ENCODE data around the gene ELP2. TPM values are rescaled to one million over a fixed set of nuclear protein-coding genes. Genes with fewer than 3 reads are reported as not detected.

Gene ELP2
- total RNA-seq, 3 donors from 2014 or later (not counting 1 experiment from before 2014, with no cell fraction given), result 119 to 135 (median 129) TPM

- intact Hi-C loops (cut with micrococcal nuclease), result no loop called here
- H3K27ac Mint-ChIP-seq, result no peak overlapping the region
- TF ChIP-seq CTCF (IDR thresholded peaks at IDR 0.05), result no peak
- Histone ChIP-seq H3K27me3 (ENCODE audit: control insufficient read depth, insufficient read depth, low read length) (no peaks in the 10 kb centered on the region), H3K27ac (ENCODE audit: low read length) (no peak overlapping the region), H3K36me3 (ENCODE audit: control insufficient read depth, insufficient read depth, low read length) (peaks cover 34% of the 10 kb centered on the region), H3K4me1 (ENCODE audit: control insufficient read depth, insufficient read depth, low read length) (no peaks in the 10 kb centered on the region), H3K9me3 (ENCODE audit: control insufficient read depth, insufficient read depth, low read length) (no peaks in the 10 kb centered on the region), H3K4me3 (ENCODE audit: low read length) (no peak overlapping the region)
- DNase-seq (no peak), ATAC-seq (no peak)
- no peaks in the 10 kb centered on the region for H3K27me3 Mint-ChIP-seq (ENCODE audit: low read depth in 2 of 2)
- peaks cover 13% of the 10 kb centered on the region for H3K36me3 Mint-ChIP-seq
- no peaks in the 10 kb centered on the region for H3K4me1 Mint-ChIP-seq
- no peaks in the 10 kb centered on the region for H3K9me3 Mint-ChIP-seq
- 100% methylated on average over 1 of the region's 5 CpGs for WGBS (ENCODE audit: insufficient coverage)
- H3K4me3 Mint-ChIP-seq, result no peak overlapping the region
Observed at GRCh38 chr18:36108601-36109000, 21.1 kb upstream of the ELP2 start.

- intact Hi-C loops (cut with micrococcal nuclease), result no loop called here
- no peak for TF ChIP-seq CTCF (IDR thresholded peaks at IDR 0.05)
- H3K9me3 Mint-ChIP-seq, result no peaks in the 10 kb centered on the region
- H3K4me3 Mint-ChIP-seq, result no peak overlapping the region
- H3K27ac Mint-ChIP-seq, result no peak overlapping the region
- DNase-seq (no peak), ATAC-seq (no peak)
- Histone ChIP-seq H3K27ac (ENCODE audit: low read length) (no peak overlapping the region), H3K27me3 (ENCODE audit: control insufficient read depth, insufficient read depth, low read length) (no peaks in the 10 kb centered on the region), H3K4me3 (ENCODE audit: low read length) (no peak overlapping the region), H3K9me3 (ENCODE audit: control insufficient read depth, insufficient read depth, low read length) (no peaks in the 10 kb centered on the region), H3K36me3 (ENCODE audit: control insufficient read depth, insufficient read depth, low read length) (peaks cover 40% of the 10 kb centered on the region), H3K4me1 (ENCODE audit: control insufficient read depth, insufficient read depth, low read length) (no peaks in the 10 kb centered on the region)
- no peaks in the 10 kb centered on the region for H3K4me1 Mint-ChIP-seq
- no CpG with 5 or more reads among the region's 1 CpG for WGBS (ENCODE audit: insufficient coverage)
- H3K27me3 Mint-ChIP-seq (ENCODE audit: low read depth in 2 of 2), result no peaks in the 10 kb centered on the region
- peaks cover 20% of the 10 kb centered on the region for H3K36me3 Mint-ChIP-seq
Observed at GRCh38 chr18:36109737-36110136, 20.0 kb upstream of the ELP2 start.

- H3K4me1 Mint-ChIP-seq, result no peaks in the 10 kb centered on the region
- Histone ChIP-seq H3K36me3 (ENCODE audit: control insufficient read depth, insufficient read depth, low read length) (peaks cover 53% of the 10 kb centered on the region), H3K27ac (ENCODE audit: low read length) (no peak overlapping the region), H3K4me3 (ENCODE audit: low read length) (no peak overlapping the region), H3K27me3 (ENCODE audit: control insufficient read depth, insufficient read depth, low read length) (no peaks in the 10 kb centered on the region), H3K4me1 (ENCODE audit: control insufficient read depth, insufficient read depth, low read length) (no peaks in the 10 kb centered on the region), H3K9me3 (ENCODE audit: control insufficient read depth, insufficient read depth, low read length) (no peaks in the 10 kb centered on the region)
- no peak for TF ChIP-seq CTCF (IDR thresholded peaks at IDR 0.05)
- no peak overlapping the region for H3K4me3 Mint-ChIP-seq
- intact Hi-C loops (cut with micrococcal nuclease), result no loop called here
- H3K27me3 Mint-ChIP-seq (ENCODE audit: low read depth in 2 of 2), result no peaks in the 10 kb centered on the region
- H3K36me3 Mint-ChIP-seq, result peaks cover 35% of the 10 kb centered on the region
- ATAC-seq, result no peak
- H3K27ac Mint-ChIP-seq, result no peak overlapping the region
- DNase-seq, result no peak
- no peaks in the 10 kb centered on the region for H3K9me3 Mint-ChIP-seq
Observed at GRCh38 chr18:36112302-36112701, 17.4 kb upstream of the ELP2 start.

GRCh38 chr18:36114251-36114650 is 15.4 kb upstream of the ELP2 start:
- TF ChIP-seq CTCF (IDR thresholded peaks at IDR 0.05), result no peak
- Mint-ChIP-seq H3K4me3 (no peak overlapping the region), H3K4me1 (no peaks in the 10 kb centered on the region), H3K36me3 (peaks cover 35% of the 10 kb centered on the region), H3K27me3 (ENCODE audit: low read depth in 2 of 2) (no peaks in the 10 kb centered on the region), H3K9me3 (no peaks in the 10 kb centered on the region), H3K27ac (no peak overlapping the region)
- no peak overlapping the region for H3K27ac ChIP-seq (ENCODE audit: low read length)
- intact Hi-C loops (cut with micrococcal nuclease), result no loop called here
- ATAC-seq, result no peak
- no peak overlapping the region for H3K4me3 ChIP-seq (ENCODE audit: low read length)
- no peaks in the 10 kb centered on the region for H3K9me3 ChIP-seq (ENCODE audit: control insufficient read depth, insufficient read depth, low read length)
- 92% methylated on average over 4 of the region's 4 CpGs for WGBS (ENCODE audit: insufficient coverage)
- no peaks in the 10 kb centered on the region for H3K4me1 ChIP-seq (ENCODE audit: control insufficient read depth, insufficient read depth, low read length)
- peaks cover 50% of the 10 kb centered on the region for H3K36me3 ChIP-seq (ENCODE audit: control insufficient read depth, insufficient read depth, low read length)
- no peak for DNase-seq
- H3K27me3 ChIP-seq (ENCODE audit: control insufficient read depth, insufficient read depth, low read length), result no peaks in the 10 kb centered on the region

All from natural killer cell (primary cell).